Measurements from ENCODE around the gene G2E3.
"Not testable (repeated sequence)": the region's sequence is repeated elsewhere in the genome, so short reads cannot be mapped to it uniquely, and the experiment has no call there.

Gene G2E3

DNA sequence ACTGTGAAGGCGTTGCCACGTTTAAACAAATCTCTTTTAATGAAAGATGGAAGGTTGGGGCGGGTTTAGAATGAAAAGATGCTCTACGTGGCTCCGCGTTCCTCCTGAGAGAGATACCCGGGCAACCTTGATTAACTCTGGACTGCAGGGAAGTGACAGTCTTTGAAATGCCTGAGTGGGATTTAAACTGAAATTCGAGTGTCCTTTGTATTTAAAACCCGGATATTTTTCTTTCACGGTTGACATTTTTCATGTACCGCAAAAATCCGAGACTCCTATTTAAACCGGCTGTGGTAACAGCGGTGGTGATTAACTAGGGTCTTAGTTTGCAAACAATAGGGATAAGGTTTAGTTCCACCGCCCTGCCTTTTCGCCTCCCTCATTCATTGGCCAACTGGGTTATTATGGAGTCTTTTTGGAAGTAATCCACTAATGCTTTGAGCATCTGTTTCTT, 707 bp downstream of the G2E3 start:
- peak; percentile 17 for DNase-seq (ENCODE audit: low spot score)

DNA sequence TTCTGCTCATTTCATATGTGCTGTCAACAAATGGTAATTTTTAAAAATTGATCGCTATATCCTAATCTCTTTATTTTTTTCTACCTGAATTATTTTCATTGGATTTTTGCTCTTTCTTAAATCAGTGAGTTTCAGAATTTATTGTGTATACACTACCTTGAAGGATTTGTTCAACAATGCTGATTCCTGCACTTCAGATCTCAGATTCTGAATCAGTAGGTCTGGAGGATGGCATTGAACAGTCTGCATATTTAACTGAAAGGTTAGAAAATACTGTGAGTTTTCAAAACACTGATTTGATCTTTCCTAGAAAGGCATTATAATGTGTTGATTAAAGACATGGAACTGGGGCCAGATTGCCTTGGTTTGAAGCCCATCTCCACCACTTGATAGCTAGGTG, 1.6 kb downstream of the G2E3 start:
- DNase-seq (ENCODE audit: low spot score): no peak

DNA sequence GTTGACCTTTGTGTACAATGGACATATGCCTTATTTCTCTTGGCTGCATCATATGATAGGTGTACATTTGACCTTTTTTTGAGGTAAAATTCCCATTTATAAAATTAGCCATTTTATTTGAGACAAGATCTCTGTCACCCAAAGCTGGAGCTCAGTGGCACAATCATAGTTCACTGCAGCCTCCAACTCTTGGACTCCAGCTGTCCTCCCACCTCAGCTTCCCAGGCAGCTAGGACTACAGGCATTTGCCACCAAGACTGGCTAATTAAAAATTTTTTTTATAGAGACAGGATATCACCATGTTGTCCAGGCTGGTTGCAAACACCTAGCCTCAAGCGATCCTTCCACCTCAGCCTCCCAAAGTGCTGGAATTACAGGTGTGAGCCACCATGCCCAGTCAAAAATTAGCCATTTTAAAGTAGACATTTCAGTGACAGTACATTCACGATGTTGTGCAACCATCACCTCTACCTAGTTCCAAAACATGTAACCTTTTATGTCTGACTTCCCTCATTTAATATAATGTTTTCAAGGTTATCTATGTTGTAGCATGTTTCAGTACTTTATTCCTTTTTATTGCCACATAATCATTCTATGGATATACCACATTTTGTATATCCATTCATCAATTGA, 5.4 kb downstream of the G2E3 start:
- no peak for DNase-seq (ENCODE audit: low spot score)

DNA sequence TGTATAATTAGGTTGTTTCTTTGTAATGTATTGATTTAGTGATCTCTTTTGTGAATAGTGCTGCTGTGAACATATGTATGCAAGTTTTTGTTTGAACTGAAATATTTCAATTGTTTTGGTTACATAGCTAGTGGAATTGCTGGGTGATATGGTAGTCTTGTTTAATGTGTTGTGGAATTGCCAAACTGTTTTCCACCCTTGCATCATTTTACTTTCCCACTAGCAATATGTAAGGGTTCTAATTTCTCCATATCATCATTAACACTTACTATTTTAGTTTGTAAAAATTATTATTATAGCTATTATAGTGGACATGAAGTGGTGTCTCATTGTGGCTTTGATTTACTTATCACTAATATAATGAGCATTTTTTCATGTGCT, 5.9 kb downstream of the G2E3 start:
- DNase-seq (ENCODE audit: low spot score): no peak

DNA sequence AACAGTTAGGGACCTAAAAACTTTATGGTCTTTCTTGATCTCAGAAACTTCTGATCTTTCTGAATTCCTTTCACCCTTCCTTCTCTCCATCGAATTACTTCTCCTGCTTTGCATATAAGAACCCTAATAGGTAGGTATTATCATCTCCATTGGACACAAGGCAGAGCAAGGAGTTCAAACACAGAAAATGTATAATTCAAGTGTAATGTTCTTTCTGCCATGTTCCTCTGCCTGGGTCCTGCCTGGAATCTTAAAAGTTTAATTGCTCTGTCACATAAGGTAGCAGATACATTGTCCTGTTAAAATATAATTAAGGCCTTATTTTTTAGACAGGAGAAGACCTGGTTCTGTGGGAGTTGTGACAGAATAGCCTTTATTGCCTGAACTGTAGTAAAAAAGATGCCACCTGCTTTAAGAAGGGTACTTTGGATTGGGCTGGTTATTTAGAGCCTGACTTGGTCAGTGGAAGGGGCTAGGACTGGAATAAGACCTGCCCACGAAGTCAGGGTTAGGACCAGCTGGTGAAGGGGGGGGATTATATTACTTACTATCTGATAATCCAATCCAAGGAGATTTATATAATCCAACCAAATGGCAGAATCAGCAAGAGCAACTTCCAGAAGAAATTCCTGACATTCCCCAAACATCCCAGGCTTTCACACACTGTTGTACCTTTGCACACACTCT, 10.4 kb downstream of the G2E3 start:
- DNase-seq (ENCODE audit: low spot score): no peak

DNA sequence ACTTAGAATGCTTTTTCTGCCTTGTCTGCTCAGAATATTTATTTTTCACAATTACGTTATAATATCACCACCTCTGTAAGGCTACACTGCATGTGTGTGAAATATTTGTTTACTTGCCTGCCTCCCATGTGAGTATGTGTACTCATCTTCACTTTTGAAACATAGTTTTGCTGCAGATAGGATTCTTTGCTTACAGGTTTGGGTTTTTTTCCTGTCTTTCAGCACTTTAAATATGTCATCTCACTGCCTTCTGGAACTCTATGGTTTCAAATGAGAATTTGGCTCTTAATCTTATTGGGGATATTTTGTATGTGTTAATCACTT, 10.9 kb downstream of the G2E3 start:
- no peak for DNase-seq (ENCODE audit: low spot score)

DNA sequence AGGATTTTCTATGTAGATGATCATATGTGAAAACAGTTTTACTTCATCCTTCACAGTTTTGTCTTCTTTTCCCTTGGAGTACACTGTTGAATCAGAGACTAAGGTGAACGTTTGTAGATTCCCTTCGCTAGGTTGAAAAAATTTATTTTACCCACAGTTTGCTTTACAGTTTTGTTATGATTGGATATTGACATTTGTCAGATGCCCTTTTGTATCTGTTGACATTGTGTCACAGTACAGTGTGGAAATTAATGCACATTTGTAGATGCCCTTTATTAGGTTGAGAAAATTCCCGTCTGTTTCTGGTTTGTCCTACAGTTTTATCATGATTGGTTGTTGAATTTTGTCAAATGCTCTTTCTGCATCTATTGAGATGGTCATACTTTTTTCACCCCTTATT, 13.3 kb downstream of the G2E3 start:
- DNase-seq (ENCODE audit: low spot score): no peak

DNA sequence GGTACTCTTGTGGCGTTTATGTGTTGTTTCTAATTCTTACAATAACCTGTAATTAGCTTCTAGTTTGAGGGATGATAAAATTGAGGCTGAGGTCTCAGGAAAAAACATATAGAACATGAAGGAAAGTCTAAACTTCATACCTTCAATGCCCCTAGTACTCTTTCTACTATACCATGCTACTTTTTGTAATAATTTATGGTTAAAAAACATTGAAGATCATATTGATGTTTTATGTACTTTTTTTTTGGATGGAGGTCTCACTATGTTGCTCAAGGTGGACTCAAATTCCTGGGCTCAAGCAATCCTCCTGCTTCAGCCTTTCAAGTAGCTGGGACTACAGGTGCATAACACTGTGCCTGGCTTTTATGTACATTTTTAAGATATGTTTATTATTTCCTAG, 13.8 kb downstream of the G2E3 start:
- DNase-seq (ENCODE audit: low spot score): no peak

DNA sequence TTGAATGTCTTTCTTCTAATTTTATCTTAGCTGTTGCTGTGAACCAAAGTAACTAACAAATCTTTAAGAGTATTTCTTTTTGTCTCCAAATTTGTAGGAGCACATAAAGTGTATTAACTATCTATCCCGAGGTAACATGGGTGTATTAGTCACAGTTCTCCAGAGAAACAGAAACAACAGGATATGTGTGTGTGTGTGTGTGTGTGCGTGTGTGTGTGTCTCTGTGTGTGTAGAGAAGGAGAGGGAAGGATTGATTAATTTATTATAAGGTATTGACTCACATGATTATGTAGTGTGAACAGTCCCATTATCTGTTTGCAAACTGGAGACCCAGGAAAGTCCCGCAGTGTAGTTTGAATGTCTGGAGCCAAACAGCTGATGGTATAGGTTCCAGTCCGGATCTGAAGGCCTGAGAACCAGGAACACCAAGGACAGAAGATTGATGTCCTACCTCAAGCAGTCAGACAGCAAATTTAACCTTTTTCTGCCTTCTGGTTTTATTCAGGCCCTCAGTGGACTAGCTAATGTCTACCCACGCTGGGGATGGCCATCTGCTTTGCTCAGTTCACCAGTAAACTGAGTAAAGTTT, 14.4 kb downstream of the G2E3 start:
- DNase-seq (ENCODE audit: low spot score): no peak

DNA sequence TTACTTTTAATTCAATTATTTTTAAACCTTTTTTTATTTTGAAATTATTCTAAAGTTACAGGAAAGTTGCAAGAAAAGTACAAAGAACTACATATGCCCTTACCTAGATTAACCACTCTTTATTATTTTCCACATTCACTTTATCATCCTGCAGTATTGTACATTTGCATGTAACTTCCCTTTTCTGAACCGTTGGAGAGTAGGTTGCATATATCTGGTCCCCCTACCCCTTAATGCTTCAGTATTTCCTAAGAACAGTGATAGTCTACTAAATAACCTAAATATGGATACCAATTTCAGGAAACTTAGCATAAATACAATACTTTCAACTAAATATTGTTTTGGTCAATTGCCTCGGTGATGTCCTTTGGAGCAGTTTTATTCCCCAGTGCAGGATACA, 15.0 kb downstream of the G2E3 start:
- no peak for DNase-seq (ENCODE audit: low spot score)

DNA sequence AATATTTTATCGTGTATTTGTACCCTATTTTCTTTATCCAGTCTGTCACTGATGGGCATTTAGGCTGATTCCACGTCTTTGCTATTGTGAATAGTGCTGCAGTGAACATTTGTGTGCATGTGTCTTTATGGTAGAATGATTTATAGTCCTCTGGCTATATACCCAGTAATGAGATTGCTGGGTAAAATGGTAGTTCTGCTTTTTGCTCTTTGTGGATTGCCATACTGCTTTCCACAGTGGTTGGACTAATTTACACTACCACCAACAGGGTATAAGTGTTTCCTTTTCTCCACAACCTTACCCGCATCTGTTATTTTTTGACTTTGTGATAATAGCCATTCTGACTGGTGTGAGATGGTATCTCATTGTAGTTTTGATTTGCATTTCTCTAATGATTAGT, 15.8 kb downstream of the G2E3 start:
- DNase-seq (ENCODE audit: low spot score): not testable (repeated sequence)

DNA sequence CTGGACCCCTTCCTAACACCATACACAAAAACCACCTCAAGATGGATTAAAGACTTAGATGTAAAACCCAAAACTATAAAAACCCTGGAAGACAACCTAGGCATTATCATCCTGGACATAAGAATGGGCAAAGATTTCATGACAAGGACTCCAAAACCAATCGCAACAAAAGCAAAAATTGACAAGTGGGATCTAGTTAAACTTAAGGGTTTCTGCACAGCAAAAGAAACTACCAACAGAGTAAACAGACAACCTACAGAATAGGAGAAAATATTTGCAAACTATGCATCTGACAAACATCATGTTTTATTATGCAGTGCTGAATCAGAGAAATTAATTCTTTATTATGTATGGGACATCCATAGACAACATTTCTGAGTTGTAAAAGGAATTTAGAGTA, 17.4 kb downstream of the G2E3 start:
- DNase-seq (ENCODE audit: low spot score): not testable (repeated sequence)

DNA sequence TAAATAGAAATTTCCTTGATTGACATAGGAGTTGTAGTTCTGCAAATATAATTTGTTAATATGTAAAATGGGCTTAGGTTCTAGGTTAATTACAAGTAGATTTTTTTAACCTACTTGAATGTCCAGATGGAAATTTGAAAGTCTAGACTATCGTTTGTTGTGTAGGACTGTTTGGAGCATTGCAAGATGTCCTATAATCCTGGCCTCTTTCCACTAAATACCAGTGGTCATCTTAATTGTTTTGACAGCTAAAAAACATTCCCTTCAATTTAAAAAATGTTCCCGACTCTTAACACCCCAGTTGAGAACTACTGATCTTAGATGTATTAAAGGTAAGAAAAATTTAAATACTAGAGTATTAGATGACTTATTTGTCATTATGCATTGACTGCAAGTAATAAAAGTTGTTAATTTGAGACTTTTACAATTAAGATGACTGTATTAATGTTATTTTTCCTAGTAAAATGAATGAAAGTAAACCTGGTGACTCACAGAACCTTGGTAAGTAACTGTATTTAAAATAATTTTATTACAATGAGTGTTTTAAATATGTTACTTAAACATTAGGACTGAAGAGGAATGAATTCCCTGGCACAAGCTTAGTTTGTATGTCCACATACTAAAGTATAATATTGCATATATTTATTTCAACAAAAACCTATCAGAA, 21.8 kb downstream of the G2E3 start:
- no peak for DNase-seq (ENCODE audit: low spot score)

DNA sequence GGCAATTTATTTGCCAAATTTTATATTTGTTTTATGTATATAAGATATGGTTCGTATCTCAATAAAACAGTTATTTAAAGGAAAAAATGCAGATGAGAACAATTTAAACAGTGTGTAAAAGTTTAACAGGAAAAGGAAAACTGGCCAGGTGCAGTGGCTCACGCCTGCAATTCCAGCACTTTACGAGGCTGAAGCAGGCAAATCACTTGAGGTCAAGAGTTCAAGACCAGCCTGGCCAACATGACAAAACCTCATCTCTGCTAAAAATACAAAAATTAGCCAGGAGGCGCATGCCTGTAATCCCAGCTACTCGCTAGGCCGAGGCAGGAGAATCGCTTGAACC, 22.3 kb downstream of the G2E3 start:
- no peak for DNase-seq (ENCODE audit: low spot score)

DNA sequence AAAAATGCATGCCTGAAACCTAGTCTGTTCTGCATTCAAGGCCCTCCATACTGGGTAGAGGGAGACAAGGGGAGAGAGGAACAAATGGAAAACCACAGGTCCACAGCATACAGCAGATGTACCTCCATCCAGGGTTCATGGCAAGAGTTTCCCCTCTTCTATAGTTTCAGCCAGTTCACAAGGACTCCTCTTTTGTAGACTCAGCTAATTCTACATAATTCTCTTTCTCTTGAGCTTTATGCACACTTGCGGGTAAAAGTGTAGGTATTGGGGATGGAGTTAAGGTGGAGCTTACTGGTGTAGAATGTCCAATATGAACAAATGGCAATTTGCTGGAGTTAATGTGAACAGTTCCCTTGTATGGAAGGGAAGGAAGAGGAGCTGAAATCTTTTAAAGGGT, 23.4 kb downstream of the G2E3 start:
- no peak for DNase-seq (ENCODE audit: low spot score)

DNA sequence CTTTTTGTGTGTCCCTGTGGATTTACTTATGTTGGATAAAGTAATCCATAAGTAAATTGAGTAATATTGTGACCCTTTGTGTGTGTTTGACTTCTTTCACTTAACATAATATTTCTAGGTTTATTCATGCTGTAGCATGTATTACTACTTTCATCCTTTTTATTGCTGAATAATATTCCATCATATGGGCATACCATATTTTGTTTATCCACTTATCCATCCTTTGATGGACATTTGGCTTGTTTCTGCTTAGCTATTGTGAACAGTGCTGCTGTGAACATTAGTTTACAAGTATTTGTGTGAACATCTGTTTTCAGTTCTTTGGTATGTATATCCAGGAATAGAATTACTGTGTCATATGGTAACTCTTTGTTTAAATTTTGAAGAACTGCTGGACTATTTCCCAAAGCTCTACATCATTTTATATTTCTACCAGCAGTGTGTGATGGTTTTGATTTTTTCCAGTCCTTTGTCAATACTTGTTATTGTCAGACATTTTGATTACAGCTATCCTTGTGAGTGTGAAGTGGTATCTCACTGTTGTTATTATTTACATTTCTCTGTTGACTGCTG, 25.2 kb downstream of the G2E3 start:
- no peak for DNase-seq (ENCODE audit: low spot score)

DNA sequence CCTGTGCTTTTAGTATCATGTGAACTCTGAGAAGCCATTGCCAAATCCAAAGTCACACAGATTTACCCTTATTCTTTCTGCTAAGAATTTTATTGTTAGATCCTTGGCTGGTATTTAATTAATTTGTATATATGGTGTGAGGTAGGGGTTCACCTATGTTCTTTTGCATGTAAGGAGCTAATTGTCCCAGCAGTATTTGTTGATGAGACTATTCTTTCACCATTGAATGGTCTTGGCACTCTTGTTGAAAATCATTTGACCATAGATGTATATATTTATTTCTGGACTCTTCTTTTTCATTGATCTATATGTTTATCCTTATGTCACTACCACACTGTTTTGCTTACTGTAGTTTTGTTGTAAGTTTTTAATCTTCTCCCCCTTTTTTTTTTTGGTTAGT, 26.2 kb downstream of the G2E3 start:
- no peak for DNase-seq (ENCODE audit: low spot score)

DNA sequence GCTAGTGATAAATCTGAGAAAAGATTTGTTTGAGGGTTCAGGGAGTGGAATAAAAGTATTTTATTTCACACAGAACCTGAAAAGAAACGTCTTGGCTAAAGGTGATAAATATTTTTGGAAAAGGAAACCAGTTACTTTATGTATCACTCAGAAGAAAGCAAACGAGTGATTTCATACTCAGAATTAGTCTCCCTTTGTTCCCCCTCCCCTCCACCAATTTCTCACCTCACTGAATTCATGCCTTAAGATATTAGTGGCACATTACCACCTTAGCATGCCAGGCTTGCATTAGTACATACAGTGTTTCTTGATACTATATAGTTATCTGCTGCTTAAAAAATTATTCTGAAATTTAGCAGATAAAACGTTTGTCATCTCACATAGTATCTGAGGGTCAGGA, 28.2 kb downstream of the G2E3 start:
- DNase-seq (ENCODE audit: low spot score): no peak

DNA sequence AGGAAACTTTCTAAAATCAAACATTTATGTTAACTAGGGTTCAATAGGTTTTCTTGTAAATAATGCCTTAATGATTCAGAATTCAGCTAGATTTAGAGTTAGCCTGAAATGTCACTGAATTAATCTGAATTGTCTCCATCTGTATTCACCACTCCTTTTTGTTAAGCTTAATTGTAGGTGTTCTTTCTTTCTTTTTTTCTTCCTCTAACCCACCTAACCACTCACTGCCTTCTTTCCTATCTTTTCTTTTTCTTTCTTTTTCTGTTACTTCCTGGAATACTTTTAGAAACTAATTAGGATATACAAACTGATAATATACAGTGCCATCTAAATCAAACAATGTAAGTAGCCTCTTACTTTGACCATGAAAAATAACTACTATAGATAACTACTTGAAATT, 29.9 kb downstream of the G2E3 start:
- no peak for DNase-seq (ENCODE audit: low spot score)

DNA sequence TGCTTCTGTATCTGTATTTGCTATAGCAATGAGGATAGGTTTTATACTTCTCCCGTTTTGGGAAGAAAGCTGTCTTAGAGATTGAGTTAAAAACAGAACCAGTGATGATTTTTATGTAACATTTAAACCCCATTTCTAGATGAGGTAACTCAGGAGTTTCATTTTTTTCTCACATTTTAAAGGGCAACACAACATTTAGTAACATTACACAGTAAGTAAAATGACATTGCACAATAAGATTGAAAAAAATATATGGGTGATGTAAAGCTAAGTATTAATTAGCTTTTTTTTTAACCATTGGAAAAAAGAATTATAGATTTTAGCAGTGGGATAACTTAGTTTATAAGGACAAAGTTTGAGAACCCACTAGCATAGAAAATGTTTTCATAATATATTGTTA, 38.0 kb downstream of the G2E3 start:
- DNase-seq (ENCODE audit: low spot score): no peak

DNA sequence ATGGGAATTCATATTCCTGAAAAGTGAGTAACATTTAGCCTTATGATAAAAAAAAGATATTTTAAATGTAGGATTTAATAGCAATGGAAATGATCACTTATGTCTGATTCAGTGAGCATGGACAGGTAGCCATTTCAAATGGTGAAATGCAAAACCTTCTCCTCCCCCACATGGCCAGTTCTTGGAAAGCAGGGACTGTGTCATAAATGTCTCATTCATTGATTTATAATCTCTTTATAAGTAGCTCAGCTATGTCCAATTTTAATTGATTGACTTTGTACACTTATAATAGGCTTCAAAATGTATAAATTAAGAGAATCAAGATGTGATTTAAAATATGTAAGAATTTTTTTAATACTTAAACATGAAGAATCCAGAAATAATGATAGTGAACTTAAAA, 38.5 kb downstream of the G2E3 start:
- no peak for DNase-seq (ENCODE audit: low spot score)

DNA sequence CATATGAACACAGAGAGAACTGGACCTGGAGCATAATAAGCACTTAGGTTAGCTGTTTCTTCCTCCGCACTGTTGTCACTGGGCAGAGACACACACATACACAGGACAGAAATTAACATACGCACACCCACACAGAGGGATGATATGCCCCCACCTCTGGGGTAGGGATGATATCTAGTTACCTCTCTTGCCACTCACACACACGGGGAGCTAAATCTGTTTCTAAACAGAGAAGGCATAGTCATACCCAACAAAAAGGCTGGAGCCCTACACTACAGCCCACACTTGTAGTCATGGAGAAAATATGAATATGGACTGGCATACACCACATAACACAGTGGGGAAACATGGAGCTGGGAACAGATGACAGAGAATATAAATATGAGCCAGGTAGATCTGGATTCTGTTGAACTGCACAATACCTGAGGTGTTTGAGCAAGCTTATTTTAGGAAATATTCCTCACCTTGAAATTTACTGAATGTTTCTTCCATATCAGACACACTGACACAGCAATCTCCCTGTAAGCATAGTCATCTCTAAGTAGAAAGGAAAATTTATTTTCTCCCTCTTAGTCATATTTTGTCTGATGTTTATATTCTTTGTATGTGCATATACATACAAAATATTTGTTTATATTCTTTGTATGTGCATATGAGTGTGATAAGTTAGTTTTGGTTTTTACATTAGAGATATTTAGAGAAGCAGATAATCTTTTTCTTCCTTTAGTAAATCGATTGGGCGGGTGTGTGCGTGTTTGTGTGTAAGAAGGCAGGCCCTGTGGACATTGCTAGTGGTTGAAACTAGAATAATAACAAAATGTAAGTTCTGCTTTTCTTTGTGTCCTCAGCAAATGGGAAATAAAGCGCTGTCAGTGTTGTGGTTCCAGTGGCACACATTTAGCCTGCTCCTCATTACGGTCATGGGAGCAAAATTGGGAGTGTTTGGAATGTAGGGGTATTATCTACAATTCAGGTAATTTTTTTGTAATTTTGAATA, 42.3 kb downstream of the G2E3 start:
- DNase-seq (ENCODE audit: low spot score): no peak

Measured in hematopoietic multipotent progenitor cell treated with erythropoietin and hydrocortisone succinate and interleukin-3 and kit ligand, for 15 days (in vitro differentiated cells).